Mesenchymal stem cell (in vitro differentiated cells and primary cell): ENCODE data around the gene ZNF280C.
"Not testable (repeated sequence)": the region's sequence is repeated elsewhere in the genome, so short reads cannot be mapped to it uniquely, and the experiment has no call there.

Experiments
- DNase-seq: peaks from one replicate; pipeline ENCODE4 v3.0.0-alpha.2; 2013
- H2AFZ ChIP-seq: one replicate; pipeline ENCODE4 v1.6.1; 2013; ENCODE audit warnings: low read depth, mild to moderate bottlenecking, control low read depth, inconsistent platforms, low read length, moderate library complexity
- H2AK5ac ChIP-seq: 2 replicates; pipeline ENCODE4 v1.6.1; 2013; ENCODE audit warnings: low read length, moderate library complexity, mild to moderate bottlenecking, inconsistent platforms; ENCODE audit not compliant: severe bottlenecking
- H2BK120ac ChIP-seq: one replicate; pipeline ENCODE4 v1.6.1; 2013; ENCODE audit warnings: low read depth, mild to moderate bottlenecking, inconsistent platforms, low read length, moderate library complexity
- H2BK12ac ChIP-seq, 2 experiments: one replicate each; pipeline ENCODE4 v1.6.1; 2013; ENCODE audit warnings: inconsistent platforms in 2 of 2, low read length in 2 of 2, mild to moderate bottlenecking in 2 of 2, moderate library complexity in 2 of 2, control low read depth in 1 of 2
- H2BK15ac ChIP-seq: one replicate; pipeline ENCODE4 v1.6.1; 2013; ENCODE audit warnings: mild to moderate bottlenecking, low read depth, inconsistent platforms; ENCODE audit not compliant: poor library complexity, severe bottlenecking
- H2BK5ac ChIP-seq: 2 replicates; pipeline ENCODE4 v1.6.1; 2013; ENCODE audit warnings: low read depth, mild to moderate bottlenecking, low read length, control low read depth, inconsistent platforms; ENCODE audit not compliant: poor library complexity, severe bottlenecking
- H3K14ac ChIP-seq, 2 experiments: one replicate each; pipeline ENCODE4 v1.6.1; 2013; ENCODE audit warnings: inconsistent platforms in 2 of 2, low read length in 2 of 2, control low read depth in 1 of 2, mild to moderate bottlenecking in 1 of 2, moderate library complexity in 1 of 2
- H3K18ac ChIP-seq, 2 experiments: one replicate each; pipeline ENCODE4 v1.6.1; 2013; ENCODE audit warnings: inconsistent platforms in 2 of 2, low read length in 2 of 2, control low read depth in 1 of 2, low read depth in 1 of 2, mild to moderate bottlenecking in 1 of 2
- H3K23ac ChIP-seq, 2 experiments: one replicate each; pipeline ENCODE4 v1.6.1; 2013; ENCODE audit warnings: inconsistent platforms in 2 of 2, low read length in 2 of 2, mild to moderate bottlenecking in 2 of 2, moderate library complexity in 2 of 2, control low read depth in 1 of 2
- H3K27ac ChIP-seq: 2 replicates; pipeline ENCODE4 v1.5.1; 2013; ENCODE audit warnings: mild to moderate bottlenecking, moderate library complexity, low read length, control low read depth, inconsistent platforms; ENCODE audit not compliant: poor library complexity, severe bottlenecking
- H3K27me3 ChIP-seq, 2 experiments: 2 replicates each; pipeline versions ENCODE4 v1.6.1 to v1.7.0; 2013; ENCODE audit warnings: low read length in 2 of 2, mild to moderate bottlenecking in 2 of 2, moderate library complexity in 2 of 2, control low read depth in 1 of 2, inconsistent platforms in 1 of 2; ENCODE audit not compliant: control insufficient read depth in 1 of 2, insufficient read depth in 1 of 2
- H3K36me3 ChIP-seq, 2 experiments: 2 replicates each; pipeline versions ENCODE4 v1.6.1 to v1.7.0; 2013; ENCODE audit warnings: low read length in 2 of 2, control low read depth in 1 of 2, inconsistent platforms in 1 of 2, low read depth in 1 of 2, mild to moderate bottlenecking in 1 of 2; ENCODE audit not compliant: insufficient read depth in 2 of 2, control insufficient read depth in 1 of 2
- H3K4ac ChIP-seq, 2 experiments: one replicate each; pipeline ENCODE4 v1.6.1; 2013; ENCODE audit warnings: inconsistent platforms in 2 of 2, low read length in 2 of 2, mild to moderate bottlenecking in 2 of 2, moderate library complexity in 2 of 2, control low read depth in 1 of 2, low read depth in 1 of 2
- H3K4me1 ChIP-seq: 2 replicates; pipeline ENCODE4 v1.6.1; 2013; ENCODE audit warnings: low read depth, low read length, control low read depth; ENCODE audit not compliant: control insufficient read depth, insufficient read depth
- H3K4me2 ChIP-seq: 2 replicates; pipeline ENCODE4 v1.6.1; 2013; ENCODE audit warnings: low read length, mild to moderate bottlenecking, inconsistent platforms; ENCODE audit not compliant: poor library complexity, severe bottlenecking
- H3K4me3 ChIP-seq, 2 experiments: 2 replicates each; pipeline versions ENCODE4 v1.5.1 to v1.7.0; 2013; ENCODE audit warnings: low read length in 2 of 2, mild to moderate bottlenecking in 2 of 2, control low read depth in 1 of 2, low read depth in 1 of 2; ENCODE audit not compliant: insufficient read depth in 1 of 2
- H3K79me1 ChIP-seq: replicated peaks from 2 replicates; pipeline ENCODE4 v1.6.1; 2013; ENCODE audit warnings: mild to moderate bottlenecking, control low read depth, low read length, inconsistent platforms; ENCODE audit not compliant: poor library complexity, severe bottlenecking
- H3K9ac ChIP-seq: 2 replicates; pipeline ENCODE4 v1.7.0; 2013; ENCODE audit warnings: mild to moderate bottlenecking, low read length, moderate library complexity
- H3K9me3 ChIP-seq: 2 replicates; pipeline ENCODE4 v1.7.0; 2013; ENCODE audit warnings: mild to moderate bottlenecking, low read length; ENCODE audit not compliant: control insufficient read depth
- H4K8ac ChIP-seq: one replicate; pipeline ENCODE4 v1.6.1; 2013; ENCODE audit warnings: inconsistent platforms, mild to moderate bottlenecking, low read length, moderate library complexity
- H4K91ac ChIP-seq: one replicate; pipeline ENCODE4 v1.6.1; 2013; ENCODE audit warnings: mild to moderate bottlenecking, low read length, inconsistent platforms
- WGBS: methylation state at CpG from one replicate; pipeline ENCODE4 v1.1.7; 2013; ENCODE audit warnings: mixed read lengths; 5-methylcytosine and 5-hydroxymethylcytosine counted together

The ZNF280C gene

DNA sequence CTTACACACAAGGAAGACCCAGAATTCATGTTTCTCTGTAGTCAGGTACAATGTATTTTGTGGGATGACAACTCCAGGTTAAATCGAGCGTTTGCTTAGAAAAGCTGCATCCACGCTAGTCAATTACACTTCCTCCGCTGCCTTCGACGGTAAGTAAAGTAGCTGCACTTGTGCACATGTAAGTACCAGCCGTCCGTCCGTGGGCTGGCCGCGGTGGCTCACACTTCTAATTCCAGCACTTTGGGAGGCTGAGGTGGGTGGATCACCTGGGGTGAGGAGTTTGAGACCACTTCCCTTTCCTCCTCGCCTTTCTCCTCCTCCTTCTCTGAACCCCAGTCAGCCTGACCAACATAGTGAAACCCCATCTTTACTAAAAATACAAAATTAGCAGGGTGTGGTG lies 692 bp upstream of the ZNF280C start:
- H2BK15ac ChIP-seq = not testable (repeated sequence)

GRCh38 chrX:130267956-130268448 lies 697 bp downstream of the ZNF280C start:
- Histone ChIP-seq H3K79me1 (no peaks in the 10 kb centered on the region), H3K27me3 (no peaks in the 10 kb centered on the region), H2BK120ac (no peak overlapping the region), H3K9me3 (no peaks in the 10 kb centered on the region), H2BK5ac (peak overlapping the region; percentile 57), H3K4ac (no peak overlapping the region), H3K4me2 (peak overlapping the region; percentile 61), H4K8ac (no peak overlapping the region), H3K27ac (peak overlapping the region; percentile 54), H3K18ac (peak overlapping the region in 1 of 2 experiments; percentile 86), H4K91ac (no peak overlapping the region), H2BK12ac (no peak overlapping the region), H3K4me3 (peak overlapping the region; percentile 73 to 88), H3K14ac (no peak overlapping the region), H2AFZ (no peak overlapping the region), H3K23ac (no peak overlapping the region), H3K9ac (peak overlapping the region; percentile 91), H3K36me3 (no peaks in the 10 kb centered on the region), H2BK15ac (no peak overlapping the region), H3K4me1 (no peaks in the 10 kb centered on the region), H2AK5ac (no peak overlapping the region)
- 0% methylated on average over 11 of the region's 13 CpGs for WGBS
- no peak for DNase-seq

More for the DNA sequence above, 692 bp upstream of the ZNF280C start:
- 100% methylated on average over 2 of the region's 12 CpGs for WGBS
- H3K4me1 ChIP-seq, H3K27ac ChIP-seq, H2BK12ac ChIP-seq, H4K91ac ChIP-seq, H3K36me3 ChIP-seq, H2AK5ac ChIP-seq, H3K18ac ChIP-seq, H3K79me1 ChIP-seq, H2BK5ac ChIP-seq, H3K4me2 ChIP-seq, H3K9me3 ChIP-seq, H3K27me3 ChIP-seq, H3K4me3 ChIP-seq, H3K14ac ChIP-seq, H4K8ac ChIP-seq, H3K4ac ChIP-seq, DNase-seq, H2BK120ac ChIP-seq, H3K23ac ChIP-seq, H2AFZ ChIP-seq, H3K9ac ChIP-seq: not testable (repeated sequence)

DNA sequence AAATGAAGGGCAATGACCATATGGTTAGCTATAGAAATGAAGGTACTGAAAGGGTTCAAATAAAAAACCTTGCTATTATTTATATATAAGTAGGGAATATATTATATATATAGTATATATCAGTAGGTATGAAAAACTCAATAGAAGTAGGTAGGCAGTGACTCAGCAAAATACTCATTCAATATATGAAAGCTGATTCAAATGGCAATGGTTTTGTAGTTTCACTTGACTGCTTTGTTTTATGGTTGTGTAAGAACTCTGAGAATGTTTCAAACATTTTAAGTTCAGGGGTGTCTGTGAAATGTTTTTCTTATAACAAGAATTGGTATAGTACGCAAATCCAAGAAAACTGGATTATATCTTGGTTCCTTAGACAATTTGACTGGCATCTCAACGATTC lies 4.1 kb downstream of the ZNF280C start:
- no peaks in the 10 kb centered on the region for H3K4me1 ChIP-seq
- DNase-seq = no peak
- WGBS = no CpG with 5 or more reads among the region's 2 CpGs

DNA sequence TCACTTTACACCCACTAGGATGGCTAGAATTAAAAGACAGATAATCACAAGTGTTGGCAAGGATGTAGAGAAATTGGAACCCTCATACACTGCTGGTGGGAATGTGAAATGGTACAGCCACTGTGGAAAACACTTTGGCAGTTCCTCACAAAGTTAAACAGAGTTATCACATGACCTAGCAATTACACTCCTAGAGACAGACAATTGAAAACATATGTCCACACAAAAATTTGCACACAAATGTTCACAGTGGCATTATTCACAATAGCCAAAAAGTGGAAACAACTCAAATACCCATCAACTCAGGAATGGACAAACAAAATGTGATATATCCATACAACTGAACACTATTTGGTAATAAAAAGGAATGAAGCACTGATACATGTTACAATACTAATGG lies 5.7 kb downstream of the ZNF280C start:
- Histone ChIP-seq H3K4me3 (no peak overlapping the region), H2AFZ (no peak overlapping the region), H3K14ac (no peak overlapping the region), H2BK12ac (no peak overlapping the region), H3K27ac (no peak overlapping the region), H4K8ac (no peak overlapping the region), H3K4me1 (no peaks in the 10 kb centered on the region), H3K23ac (no peak overlapping the region), H3K79me1 (no peaks in the 10 kb centered on the region), H3K18ac (no peak overlapping the region), H3K4ac (no peak overlapping the region), H4K91ac (no peak overlapping the region), H3K36me3 (no peaks in the 10 kb centered on the region), H2BK120ac (no peak overlapping the region), H2AK5ac (no peak overlapping the region), H3K9me3 (no peaks in the 10 kb centered on the region), H2BK15ac (no peak overlapping the region), H2BK5ac (no peak overlapping the region), H3K9ac (no peak overlapping the region), H3K27me3 (no peaks in the 10 kb centered on the region), H3K4me2 (no peak overlapping the region)
- DNase-seq = no peak

More for the DNA sequence above, 4.1 kb downstream of the ZNF280C start:
- Histone ChIP-seq H3K4me3 (no peak overlapping the region), H2BK5ac (no peak overlapping the region), H3K14ac (no peak overlapping the region), H3K4ac (no peak overlapping the region), H2BK120ac (no peak overlapping the region), H4K91ac (no peak overlapping the region), H3K23ac (no peak overlapping the region), H2BK12ac (no peak overlapping the region), H2AFZ (no peak overlapping the region), H2AK5ac (no peak overlapping the region), H3K9me3 (no peaks in the 10 kb centered on the region), H3K36me3 (no peaks in the 10 kb centered on the region), H3K9ac (no peak overlapping the region), H3K27me3 (no peaks in the 10 kb centered on the region), H3K27ac (no peak overlapping the region), H4K8ac (no peak overlapping the region), H3K4me2 (no peak overlapping the region), H3K18ac (no peak overlapping the region), H3K79me1 (no peaks in the 10 kb centered on the region), H2BK15ac (no peak overlapping the region)
